ENCODE results near the gene CWC27.

CWC27 gene

GRCh38 chr5:64746446-64746845 is 22.3 kb upstream of the CWC27 start:
- no peak overlapping the region for H3K4me3 ChIP-seq (ENCODE audit: low read depth, low read length)
- no peak for DNase-seq (ENCODE audit: low read depth)
- TF ChIP-seq CTCF (IDR thresholded peaks at IDR 0.05; ENCODE audit: low read depth, low read length, missing control alignments): no peak

GRCh38 chr5:64749385-64749784 is 19.3 kb upstream of the CWC27 start:
- H3K4me3 ChIP-seq (ENCODE audit: low read depth, low read length): no peak overlapping the region
- DNase-seq (ENCODE audit: low read depth): no peak
- TF ChIP-seq CTCF (IDR thresholded peaks at IDR 0.05; ENCODE audit: low read depth, low read length, missing control alignments): no peak

- no peak overlapping the region for H3K4me3 ChIP-seq (ENCODE audit: low read depth, low read length)
- DNase-seq (ENCODE audit: low read depth): no peak
- no peak for TF ChIP-seq CTCF (IDR thresholded peaks at IDR 0.05; ENCODE audit: low read depth, low read length, missing control alignments)
These were observed 14.7 kb upstream of the CWC27 start for GRCh38 chr5:64754066-64754465.

GRCh38 chr5:64758901-64759300 is 9.8 kb upstream of the CWC27 start:
- no peak overlapping the region for H3K4me3 ChIP-seq (ENCODE audit: low read depth, low read length)
- no peak for DNase-seq (ENCODE audit: low read depth)
- TF ChIP-seq CTCF (IDR thresholded peaks at IDR 0.05; ENCODE audit: low read depth, low read length, missing control alignments): no peak

- no peak for DNase-seq (ENCODE audit: low read depth)
- H3K4me3 ChIP-seq (ENCODE audit: low read depth, low read length): no peak overlapping the region
- no peak for TF ChIP-seq CTCF (IDR thresholded peaks at IDR 0.05; ENCODE audit: low read depth, low read length, missing control alignments)
These were observed 8.6 kb upstream of the CWC27 start for GRCh38 chr5:64759960-64760660.

GRCh38 chr5:64763948-64764503 is 4.7 kb upstream of the CWC27 start:
- DNase-seq (ENCODE audit: low read depth): no peak
- no peak overlapping the region for H3K4me3 ChIP-seq (ENCODE audit: low read depth, low read length)
- no peak for TF ChIP-seq CTCF (IDR thresholded peaks at IDR 0.05; ENCODE audit: low read depth, low read length, missing control alignments)

All from GM12864 (cell line).